Peyer's patch (tissue), 4 donors: ENCODE results near the gene MMP26. TPM values are rescaled to one million over a fixed set of nuclear protein-coding genes. Genes with fewer than 3 reads are reported as not detected.

Experiments used
- DNase-seq, 3 donors: peaks; one replicate each; pipeline ENCODE4 v3.0.0-alpha.2; 2017 to 2019
- H3K27ac ChIP-seq, 4 donors: fragments of 200-600 bp; sonication (generic); one replicate each; pipeline ENCODE4 v1.5.1; 2016 to 2019
- H3K27me3 ChIP-seq, 2 donors: fragments of 200-600 bp; sonication (generic); one replicate each; pipeline ENCODE4 v1.5.1; 2019
- H3K36me3 ChIP-seq, 3 donors: fragments of 200-600 bp; sonication (generic); one replicate each; pipeline ENCODE4 v1.5.1; 2016 to 2019
- H3K4me1 ChIP-seq, 4 donors: fragments of 200-600 bp; sonication (generic); one replicate each; pipeline ENCODE4 v1.5.1; 2016 to 2019
- H3K4me3 ChIP-seq, 4 donors: fragments of 200-600 bp; sonication (generic); 1 replicate in 3 of 4; 2 replicates in 1 of 4; pipeline ENCODE4 v1.5.1; 2016 to 2019; ENCODE audit warnings: mild to moderate bottlenecking in 1 of 4
- H3K9me3 ChIP-seq, 4 donors: fragments of 200-600 bp; sonication (generic); one replicate each; pipeline ENCODE4 v1.5.1; 2016 to 2019; ENCODE audit warnings: mild to moderate bottlenecking in 1 of 4
- CTCF ChIP-seq, 6 experiments: fragments of 450-650 bp in 4 of 6; fragments of 200-600 bp in 2 of 6; sonication (generic) in 1 of 6; IDR thresholded peaks; one replicate each; pipeline ENCODE4 v1.5.1; 2017 to 2019; ENCODE audit warnings: antibody characterized with exemption in 6 of 6, mild to moderate bottlenecking in 3 of 6, moderate library complexity in 1 of 6
- POLR2A ChIP-seq, 2 donors: fragments of 450-650 bp; IDR thresholded peaks; one replicate each; pipeline ENCODE4 v1.5.1; 2017; ENCODE audit warnings: antibody characterized with exemption in 2 of 2, mild to moderate bottlenecking in 2 of 2, moderate library complexity in 2 of 2
- total RNA-seq, 4 donors: library from RNA; depleted of rRNA; stranded (reverse); fragments of >200 nt; gene quantifications; one replicate each; pipeline ENCODE4 v1.1.0, GENCODE V29; 2016

The MMP26 gene
- total RNA-seq, 4 donors from 2014 or later, result not detected

GRCh38 chr11:4665424-4665823 lies 39.2 kb upstream of the MMP26 start:
- H3K27ac ChIP-seq, result no peak overlapping the region
- no peaks in the 10 kb centered on the region for H3K4me1 ChIP-seq
- DNase-seq, result no peak
- H3K9me3 ChIP-seq, result no peaks in the 10 kb centered on the region
- no peak overlapping the region for H3K4me3 ChIP-seq
- no peaks in the 10 kb centered on the region for H3K36me3 ChIP-seq
- TF ChIP-seq POLR2A (IDR thresholded peaks at IDR 0.05) (no peak), CTCF (IDR thresholded peaks at IDR 0.05) (no peak)
- no peaks in the 10 kb centered on the region for H3K27me3 ChIP-seq

- Histone ChIP-seq H3K4me3 (no peak overlapping the region), H3K36me3 (no peaks in the 10 kb centered on the region), H3K27me3 (no peaks in the 10 kb centered on the region), H3K4me1 (no peaks in the 10 kb centered on the region), H3K9me3 (no peaks in the 10 kb centered on the region), H3K27ac (no peak overlapping the region)
- DNase-seq, result no peak
- TF ChIP-seq CTCF (IDR thresholded peaks at IDR 0.05) (no peak), POLR2A (IDR thresholded peaks at IDR 0.05) (no peak)
Observed at GRCh38 chr11:4671741-4672140, 32.8 kb upstream of the MMP26 start.

- Histone ChIP-seq H3K4me1 (no peaks in the 10 kb centered on the region), H3K4me3 (no peak overlapping the region), H3K27me3 (no peaks in the 10 kb centered on the region), H3K9me3 (no peaks in the 10 kb centered on the region), H3K27ac (no peak overlapping the region), H3K36me3 (no peaks in the 10 kb centered on the region)
- DNase-seq, result no peak
- TF ChIP-seq CTCF (IDR thresholded peaks at IDR 0.05) (no peak), POLR2A (IDR thresholded peaks at IDR 0.05) (no peak)
Observed at GRCh38 chr11:4672470-4672869, 32.1 kb upstream of the MMP26 start.

GRCh38 chr11:4673781-4674180 lies 30.8 kb upstream of the MMP26 start:
- no peak overlapping the region for H3K27ac ChIP-seq
- no peak for DNase-seq
- TF ChIP-seq POLR2A (IDR thresholded peaks at IDR 0.05), result no peak
- TF ChIP-seq CTCF (IDR thresholded peaks at IDR 0.05), result no peak
- H3K4me3 ChIP-seq, result no peak overlapping the region
- H3K36me3 ChIP-seq, result no peaks in the 10 kb centered on the region
- H3K4me1 ChIP-seq, result no peaks in the 10 kb centered on the region
- H3K9me3 ChIP-seq, result no peaks in the 10 kb centered on the region
- no peaks in the 10 kb centered on the region for H3K27me3 ChIP-seq

- Histone ChIP-seq H3K4me3 (no peak overlapping the region), H3K9me3 (no peaks in the 10 kb centered on the region), H3K27ac (no peak overlapping the region), H3K27me3 (no peaks in the 10 kb centered on the region), H3K4me1 (no peaks in the 10 kb centered on the region), H3K36me3 (no peaks in the 10 kb centered on the region)
- TF ChIP-seq CTCF (IDR thresholded peaks at IDR 0.05), result no peak
- no peak for TF ChIP-seq POLR2A (IDR thresholded peaks at IDR 0.05)
- no peak for DNase-seq
Observed at GRCh38 chr11:4677948-4678347, 26.6 kb upstream of the MMP26 start.

GRCh38 chr11:4680341-4680740 lies 24.2 kb upstream of the MMP26 start:
- no peak for DNase-seq

More at GRCh38 chr11:4680341-4680740, 24.2 kb upstream of the MMP26 start:
- H3K4me1 ChIP-seq, result no peaks in the 10 kb centered on the region
- TF ChIP-seq POLR2A (IDR thresholded peaks at IDR 0.05) (no peak), CTCF (IDR thresholded peaks at IDR 0.05) (no peak)
- no peak overlapping the region for H3K4me3 ChIP-seq
- no peaks in the 10 kb centered on the region for H3K9me3 ChIP-seq
- no peak overlapping the region for H3K27ac ChIP-seq
- H3K27me3 ChIP-seq, result no peaks in the 10 kb centered on the region
- H3K36me3 ChIP-seq, result no peaks in the 10 kb centered on the region
